ENCODE results near the gene THBS1.

THBS1 gene

GRCh38 chr15:39621210-39621609, 40.3 kb downstream of the THBS1 start:
- Histone ChIP-seq H2AFZ (ENCODE audit: low read depth, low read length, severe bottlenecking) (no peak overlapping the region), H3K36me3 (ENCODE audit: low read length) (no peaks in the 10 kb centered on the region), H3F3A (ENCODE audit: insufficient read depth) (no peaks in the 10 kb centered on the region), H3K4me3 (ENCODE audit: insufficient read depth, low read length, poor library complexity, severe bottlenecking) (no peak overlapping the region), H3K9ac (ENCODE audit: low read length) (no peak overlapping the region), H3K9me2 (replicated peaks; ENCODE audit: insufficient read depth, low read length) (no peaks in the 10 kb centered on the region), H3K27ac (ENCODE audit: low read depth, low read length) (no peak overlapping the region), H4K20me1 (ENCODE audit: low read depth, low read length) (no peaks in the 10 kb centered on the region), H3K9me3 (ENCODE audit: insufficient read depth, low read length) (no peaks in the 10 kb centered on the region), H3K79me2 (ENCODE audit: insufficient read depth, low read length) (no peaks in the 10 kb centered on the region), H3K27me3 (ENCODE audit: low read length) (no peaks in the 10 kb centered on the region), H3K4me2 (ENCODE audit: low read depth, low read length, poor library complexity, severe bottlenecking) (no peak overlapping the region)
- TF ChIP-seq, protein P1, sequence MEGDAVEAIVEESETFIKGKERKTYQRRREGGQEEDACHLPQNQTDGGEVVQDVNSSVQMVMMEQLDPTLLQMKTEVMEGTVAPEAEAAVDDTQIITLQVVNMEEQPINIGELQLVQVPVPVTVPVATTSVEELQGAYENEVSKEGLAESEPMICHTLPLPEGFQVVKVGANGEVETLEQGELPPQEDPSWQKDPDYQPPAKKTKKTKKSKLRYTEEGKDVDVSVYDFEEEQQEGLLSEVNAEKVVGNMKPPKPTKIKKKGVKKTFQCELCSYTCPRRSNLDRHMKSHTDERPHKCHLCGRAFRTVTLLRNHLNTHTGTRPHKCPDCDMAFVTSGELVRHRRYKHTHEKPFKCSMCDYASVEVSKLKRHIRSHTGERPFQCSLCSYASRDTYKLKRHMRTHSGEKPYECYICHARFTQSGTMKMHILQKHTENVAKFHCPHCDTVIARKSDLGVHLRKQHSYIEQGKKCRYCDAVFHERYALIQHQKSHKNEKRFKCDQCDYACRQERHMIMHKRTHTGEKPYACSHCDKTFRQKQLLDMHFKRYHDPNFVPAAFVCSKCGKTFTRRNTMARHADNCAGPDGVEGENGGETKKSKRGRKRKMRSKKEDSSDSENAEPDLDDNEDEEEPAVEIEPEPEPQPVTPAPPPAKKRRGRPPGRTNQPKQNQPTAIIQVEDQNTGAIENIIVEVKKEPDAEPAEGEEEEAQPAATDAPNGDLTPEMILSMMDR (IDR thresholded peaks at IDR 0.05; ENCODE audit: insufficient read depth, low read length, poor library complexity, severe bottlenecking), result no peak
- no peak for TF ChIP-seq EZH2phosphoT487 (conservative IDR thresholded peaks at IDR 0.05; ENCODE audit: low read length)

DNA sequence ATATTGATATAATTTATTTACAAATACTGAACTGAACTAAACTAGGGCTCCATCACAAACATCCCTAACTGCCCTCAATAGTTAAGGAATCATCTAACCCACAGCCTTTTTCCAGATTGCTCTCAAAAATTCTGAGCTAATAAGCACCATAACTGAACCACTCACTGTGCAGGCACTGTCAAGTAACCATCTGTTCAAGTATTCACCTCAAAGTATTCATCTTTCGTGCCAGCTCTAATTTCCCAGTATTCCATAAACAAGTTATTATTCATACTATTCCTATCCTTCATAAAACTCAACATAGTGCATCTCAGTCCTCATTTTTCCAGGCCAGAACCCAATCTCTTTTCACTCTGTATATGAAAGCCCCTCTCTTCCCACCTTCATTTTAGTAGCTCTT, 41.1 kb downstream of the THBS1 start:
- no peak overlapping the region for H3K9ac ChIP-seq (ENCODE audit: low read length)
- H2AFZ ChIP-seq (ENCODE audit: low read depth, low read length, severe bottlenecking), result no peak overlapping the region
- no peaks in the 10 kb centered on the region for H3F3A ChIP-seq (ENCODE audit: insufficient read depth)

DNA sequence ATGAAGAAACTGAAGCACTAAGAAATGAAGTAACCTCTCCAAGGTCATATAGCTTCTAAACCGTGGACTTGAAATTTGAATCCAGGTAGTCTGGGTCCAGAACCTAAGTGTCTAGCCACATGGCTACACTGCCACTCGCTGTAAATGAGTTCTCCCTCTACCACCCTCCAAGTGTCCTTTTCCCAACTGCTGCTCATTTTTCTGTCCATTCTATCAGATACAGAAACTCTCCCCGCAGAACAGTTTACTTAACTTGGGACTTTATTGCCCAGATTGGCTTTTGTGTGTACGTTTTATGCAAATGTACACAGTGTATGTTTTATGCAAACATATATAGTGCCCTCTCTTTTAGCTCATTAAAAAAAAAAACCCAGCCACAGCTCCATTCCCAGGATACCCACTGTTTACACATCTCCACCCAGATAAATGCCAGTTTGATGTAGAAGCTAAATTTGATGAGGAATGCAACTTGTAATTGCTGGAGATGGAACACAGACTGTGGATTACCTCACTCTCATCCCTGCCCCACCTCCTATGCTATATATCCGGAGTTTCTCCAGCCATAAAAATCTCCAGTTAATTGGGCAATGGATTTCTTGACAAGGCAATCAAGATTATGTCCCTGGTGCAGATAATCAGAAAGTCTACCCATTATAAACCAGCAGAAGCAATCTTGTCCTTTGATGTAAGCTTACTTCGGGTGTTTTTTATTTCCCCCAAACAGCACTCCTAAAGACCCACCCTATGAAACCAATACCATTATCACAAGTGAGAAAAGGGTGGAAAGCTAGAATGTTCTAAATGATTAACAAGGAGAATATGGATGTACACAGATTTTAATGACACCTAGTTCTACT, 42.0 kb downstream of the THBS1 start:
- Histone ChIP-seq H3K4me3 (ENCODE audit: insufficient read depth, low read length, poor library complexity, severe bottlenecking) (no peak overlapping the region), H3K9me3 (ENCODE audit: insufficient read depth, low read length) (no peaks in the 10 kb centered on the region), H4K20me1 (ENCODE audit: low read depth, low read length) (no peaks in the 10 kb centered on the region), H3K79me2 (ENCODE audit: insufficient read depth, low read length) (no peaks in the 10 kb centered on the region), H3K27me3 (ENCODE audit: low read length) (no peaks in the 10 kb centered on the region), H3K9me2 (replicated peaks; ENCODE audit: insufficient read depth, low read length) (no peaks in the 10 kb centered on the region), H3F3A (ENCODE audit: insufficient read depth) (no peaks in the 10 kb centered on the region), H2AFZ (ENCODE audit: low read depth, low read length, severe bottlenecking) (no peak overlapping the region), H3K36me3 (ENCODE audit: low read length) (no peaks in the 10 kb centered on the region), H3K9ac (ENCODE audit: low read length) (no peak overlapping the region), H3K27ac (ENCODE audit: low read depth, low read length) (no peak overlapping the region), H3K4me2 (ENCODE audit: low read depth, low read length, poor library complexity, severe bottlenecking) (no peak overlapping the region)
- no peak for TF ChIP-seq EZH2phosphoT487 (conservative IDR thresholded peaks at IDR 0.05; ENCODE audit: low read length)
- TF ChIP-seq, protein P1 (IDR thresholded peaks at IDR 0.05; ENCODE audit: insufficient read depth, low read length, poor library complexity, severe bottlenecking), result no peak

More for the DNA sequence above, 41.1 kb downstream of the THBS1 start:
- H3K36me3 ChIP-seq (ENCODE audit: low read length), result no peaks in the 10 kb centered on the region
- no peaks in the 10 kb centered on the region for H3K27me3 ChIP-seq (ENCODE audit: low read length)
- H3K27ac ChIP-seq (ENCODE audit: low read depth, low read length), result no peak overlapping the region
- H3K79me2 ChIP-seq (ENCODE audit: insufficient read depth, low read length), result no peaks in the 10 kb centered on the region
- no peak for TF ChIP-seq EZH2phosphoT487 (conservative IDR thresholded peaks at IDR 0.05; ENCODE audit: low read length)
- TF ChIP-seq, protein P1 (IDR thresholded peaks at IDR 0.05; ENCODE audit: insufficient read depth, low read length, poor library complexity, severe bottlenecking), result no peak
- H4K20me1 ChIP-seq (ENCODE audit: low read depth, low read length), result no peaks in the 10 kb centered on the region
- no peak overlapping the region for H3K4me2 ChIP-seq (ENCODE audit: low read depth, low read length, poor library complexity, severe bottlenecking)
- H3K9me3 ChIP-seq (ENCODE audit: insufficient read depth, low read length), result no peaks in the 10 kb centered on the region
- H3K9me2 ChIP-seq (replicated peaks; ENCODE audit: insufficient read depth, low read length), result no peaks in the 10 kb centered on the region
- no peak overlapping the region for H3K4me3 ChIP-seq (ENCODE audit: insufficient read depth, low read length, poor library complexity, severe bottlenecking)

All from SU-DHL-6 (cell line).